ENCODE measurements around the gene RAF1.
"Not testable (repeated sequence)": the region's sequence is repeated elsewhere in the genome, so short reads cannot be mapped to it uniquely, and the experiment has no call there.

The RAF1 gene

DNA sequence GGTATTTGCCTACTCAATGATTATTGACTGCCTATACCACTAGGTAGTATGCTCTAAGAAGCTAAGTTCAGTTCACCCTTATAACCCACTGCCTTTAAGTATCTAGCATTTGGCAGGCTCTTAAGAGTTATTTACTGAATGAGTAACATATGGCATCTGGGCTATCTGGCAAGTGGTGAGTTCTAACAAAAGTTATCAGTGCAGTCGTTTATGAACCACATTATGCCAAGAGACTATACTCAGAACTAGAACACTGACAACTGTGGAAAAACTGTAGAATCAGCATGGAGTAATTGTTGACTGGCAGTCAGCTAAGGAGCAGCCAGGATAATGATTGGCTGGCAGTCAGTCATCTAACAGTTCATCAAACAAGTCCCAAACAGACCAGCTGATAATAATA lies 25.8 kb downstream of the RAF1 start:
- no peak for DNase-seq

DNA sequence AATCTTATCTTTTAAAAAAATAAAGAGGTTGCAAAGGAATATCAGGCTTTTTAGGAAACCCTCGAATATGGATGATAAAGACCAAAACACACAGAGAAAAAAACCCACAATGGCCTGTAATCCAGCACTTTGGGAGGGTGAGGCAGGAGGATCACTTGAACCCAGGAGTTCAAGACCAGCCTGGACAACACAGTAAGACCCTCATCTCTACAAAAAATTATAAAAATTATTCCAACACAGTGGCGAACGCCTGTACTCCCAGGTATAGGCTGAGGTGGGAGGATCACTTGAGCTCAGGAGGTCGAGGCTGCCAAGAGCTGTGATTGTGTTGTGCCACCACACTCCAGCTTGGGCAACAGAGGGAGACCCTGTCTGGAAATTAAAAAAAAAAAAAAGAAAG lies 30.8 kb downstream of the RAF1 start:
- no peak for DNase-seq

- no peak for DNase-seq
These were observed 31.4 kb downstream of the RAF1 start for GRCh38 chr3:12632523-12632922.

GRCh38 chr3:12630843-12631242 lies 33.1 kb downstream of the RAF1 start:
- not testable (repeated sequence) for DNase-seq

GRCh38 chr3:12630292-12630691 lies 33.6 kb downstream of the RAF1 start:
- DNase-seq, result no peak

- DNase-seq, result no peak
These were observed 34.4 kb downstream of the RAF1 start for GRCh38 chr3:12629560-12629959.

GRCh38 chr3:12628813-12629212 lies 35.1 kb downstream of the RAF1 start:
- no peak for DNase-seq

DNA sequence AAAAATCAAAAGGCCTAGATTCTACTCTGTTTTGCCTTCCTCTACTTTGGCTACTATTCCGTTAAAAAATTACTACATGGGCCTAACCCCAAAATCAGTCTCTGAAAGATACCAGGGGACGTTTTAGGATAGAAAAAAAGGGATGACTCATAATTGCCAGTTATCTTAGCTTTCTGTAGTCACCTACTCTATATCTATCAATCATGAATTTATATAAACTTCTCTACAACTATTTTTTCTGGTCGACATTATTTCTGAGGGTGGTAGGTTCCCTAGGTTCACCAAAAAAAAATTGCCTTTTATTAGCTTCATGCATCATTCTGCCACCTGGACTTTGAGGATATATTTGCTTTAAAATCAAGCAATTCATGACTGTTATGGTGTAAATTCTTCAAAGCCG lies 36.5 kb downstream of the RAF1 start:
- DNase-seq, result no peak

DNA sequence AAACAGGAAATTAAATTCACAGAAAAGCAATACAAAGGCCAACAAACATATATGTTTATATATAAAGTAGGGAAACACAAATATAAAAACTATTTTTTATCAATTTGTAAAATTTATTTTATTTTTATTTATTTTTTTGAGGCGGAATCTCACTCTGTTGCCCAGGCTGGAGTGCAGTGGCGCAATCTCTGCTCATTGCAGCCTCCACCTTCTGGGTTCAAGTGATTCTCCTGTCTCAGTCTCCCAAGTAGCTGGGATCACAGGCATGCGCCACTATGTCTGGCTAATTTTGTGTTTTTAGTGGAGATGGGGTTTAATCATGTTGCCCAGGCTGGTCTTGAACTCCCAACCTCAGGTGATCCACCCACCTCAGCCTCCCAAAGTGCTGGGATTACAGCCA lies 39.0 kb downstream of the RAF1 start:
- DNase-seq, result not testable (repeated sequence)

DNA sequence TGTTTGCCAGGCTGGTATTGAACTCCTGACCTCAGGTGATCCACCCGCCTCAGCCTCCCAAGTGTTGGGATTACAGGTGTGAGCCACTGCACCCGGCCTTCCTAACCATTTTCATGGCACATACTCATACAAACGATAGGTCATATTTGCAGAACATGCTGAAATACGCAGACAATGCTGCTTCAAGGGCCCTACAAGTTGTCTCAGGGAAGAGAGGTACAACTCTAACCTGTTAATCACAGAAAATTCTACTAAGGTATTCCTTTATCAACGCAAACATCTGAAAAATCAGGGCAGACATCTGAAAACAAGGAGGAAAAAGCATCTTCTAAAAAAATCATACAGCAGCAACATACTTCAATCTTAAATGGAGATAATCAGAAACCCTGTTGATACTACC lies 39.9 kb downstream of the RAF1 start:
- no peak for DNase-seq

- DNase-seq, result no peak
These were observed 41.6 kb downstream of the RAF1 start for GRCh38 chr3:12622335-12622734.

- no peak for DNase-seq
These were observed 43.2 kb downstream of the RAF1 start for GRCh38 chr3:12620729-12621128.

DNA sequence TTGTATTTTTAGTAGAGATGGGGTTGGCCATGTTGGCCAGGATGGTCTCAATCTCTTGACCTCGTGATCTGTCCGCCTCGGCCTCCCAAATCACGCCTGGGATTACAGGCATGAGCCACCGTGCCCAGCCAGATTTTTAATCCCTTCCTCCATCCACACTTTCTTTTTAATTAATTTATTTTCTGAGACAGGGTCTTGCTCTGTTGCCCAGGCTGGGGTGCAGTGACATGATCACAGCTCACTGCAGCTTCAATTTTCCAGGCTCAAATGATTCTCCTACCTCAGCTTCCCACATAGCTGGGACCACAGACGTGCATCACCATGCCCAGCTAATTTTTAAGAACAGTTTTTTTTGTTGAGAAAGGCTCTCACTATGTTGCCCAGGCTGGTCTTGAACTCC lies 43.6 kb downstream of the RAF1 start:
- no peak for DNase-seq

DNA sequence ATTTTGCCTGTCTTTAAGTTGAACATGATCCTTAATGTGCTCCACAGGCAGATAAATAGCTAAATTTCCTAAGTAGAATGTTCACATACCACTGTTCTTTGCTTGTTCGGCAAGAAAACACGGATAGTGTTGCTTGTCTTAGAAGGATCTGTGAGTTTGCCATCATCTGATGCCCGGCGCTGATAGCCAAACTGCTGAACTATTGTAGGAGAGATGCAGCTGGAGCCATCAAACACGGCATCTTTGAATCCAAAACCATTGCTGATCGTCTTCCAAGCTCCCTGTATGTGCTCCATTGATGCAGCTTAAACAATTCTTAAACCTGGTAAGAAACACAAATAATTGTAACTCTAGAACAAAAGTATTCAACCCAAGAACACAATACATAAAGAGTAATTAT lies 45.5 kb downstream of the RAF1 start:
- no peak for DNase-seq

DNA sequence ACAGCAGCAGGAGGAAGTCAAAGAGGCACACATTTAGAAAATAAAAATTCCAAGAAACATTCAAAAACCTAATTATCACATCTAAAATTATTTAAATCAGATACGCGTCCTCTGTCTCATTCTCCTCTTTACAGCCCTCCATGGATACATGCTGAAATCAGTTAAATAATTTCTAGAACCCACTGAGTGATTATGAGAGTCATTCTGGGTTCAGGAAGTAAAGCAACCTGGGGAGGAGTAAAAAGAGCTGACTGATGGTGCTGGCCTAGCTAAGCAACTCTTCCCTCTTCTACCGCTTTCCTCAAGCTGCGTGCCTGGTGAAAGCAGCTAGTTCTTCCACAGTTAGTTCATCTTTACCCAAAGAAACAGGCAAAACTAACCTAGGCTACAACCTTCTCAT lies 48.7 kb downstream of the RAF1 start:
- no peak for DNase-seq

GRCh38 chr3:12613250-12613649 lies 50.7 kb downstream of the RAF1 start:
- DNase-seq, result no peak

GRCh38 chr3:12612514-12613226 lies 51.2 kb downstream of the RAF1 start:
- no peak for DNase-seq

DNA sequence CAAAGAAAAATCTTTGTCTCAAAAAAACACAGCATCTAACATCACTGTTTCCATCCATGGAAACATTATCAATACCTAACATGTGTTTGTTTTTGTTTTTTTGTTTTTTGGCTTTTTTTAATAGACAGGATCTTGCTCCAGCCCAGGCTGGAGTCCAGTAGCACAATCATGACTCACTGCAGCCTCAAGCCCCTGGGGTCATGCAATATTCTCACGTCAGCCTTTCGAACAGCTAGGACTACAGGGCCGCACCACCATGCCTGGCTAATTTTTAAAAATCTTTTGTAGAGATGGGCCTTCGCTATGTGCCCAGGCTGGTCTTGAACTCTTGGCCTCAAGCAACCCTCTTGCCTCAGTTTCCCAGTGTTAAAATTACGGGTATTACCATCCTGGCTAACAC lies 52.8 kb downstream of the RAF1 start:
- no peak for DNase-seq

GRCh38 chr3:12608376-12608775 lies 55.5 kb downstream of the RAF1 start:
- DNase-seq, result no peak

DNA sequence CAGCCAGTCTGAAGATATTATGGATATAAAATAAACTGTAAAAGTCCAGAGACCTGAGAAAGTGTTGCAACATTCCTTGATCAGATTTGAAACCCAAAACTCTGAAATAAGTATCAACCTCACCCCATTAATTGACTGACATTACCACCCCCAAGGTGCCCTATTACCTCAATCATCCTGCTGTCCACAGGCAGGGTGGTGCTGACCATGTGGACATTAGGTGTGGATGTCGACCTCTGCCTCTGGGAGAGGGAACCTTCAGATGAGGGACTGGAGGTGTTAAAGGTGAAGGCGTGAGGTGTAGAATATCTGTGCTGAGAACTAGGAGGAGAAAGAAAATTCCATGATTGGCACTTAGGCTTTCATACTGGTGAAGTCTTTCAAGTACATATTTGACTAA lies 59.9 kb downstream of the RAF1 start:
- no peak for DNase-seq

DNA sequence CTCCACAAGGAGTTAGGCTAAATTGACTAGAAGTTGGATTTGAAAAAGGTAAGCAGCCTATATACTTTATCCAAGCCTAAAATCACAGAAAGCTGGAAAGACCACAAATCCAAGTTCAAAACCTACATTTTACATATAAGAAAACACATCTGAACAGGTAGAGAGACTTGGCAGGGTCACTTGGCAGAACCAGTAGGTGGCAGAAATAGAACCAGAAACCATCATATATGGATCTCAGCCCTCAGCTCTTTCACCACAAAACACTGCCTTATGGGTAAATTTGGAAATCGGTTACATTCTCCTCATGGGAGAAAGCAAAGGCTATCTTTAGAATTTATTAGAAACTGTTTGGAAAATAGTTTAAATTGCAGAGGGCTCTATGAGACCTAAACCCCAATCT lies 62.8 kb downstream of the RAF1 start:
- DNase-seq, result no peak

DNA sequence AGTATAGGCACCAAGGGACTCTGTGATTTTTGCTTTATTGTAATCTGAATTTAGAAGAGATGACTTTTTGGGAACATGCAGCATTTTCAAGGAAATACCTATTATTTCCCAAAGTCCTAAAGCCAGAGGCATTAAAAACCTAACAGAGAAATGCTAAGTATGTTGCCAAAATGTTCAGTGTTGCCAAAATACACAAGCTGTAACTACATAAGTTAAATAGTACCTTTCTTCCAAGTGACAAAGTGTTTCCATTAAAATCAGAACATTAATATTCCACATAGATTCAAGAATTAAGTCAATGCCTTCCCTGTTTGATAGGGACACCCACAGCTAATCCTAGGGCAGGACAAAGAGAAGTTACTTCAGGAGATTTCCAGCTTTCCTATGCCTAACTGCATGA lies 65.0 kb downstream of the RAF1 start:
- DNase-seq, result no peak

- DNase-seq, result no peak
These were observed 70.4 kb downstream of the RAF1 start for GRCh38 chr3:12593473-12593872.

DNA sequence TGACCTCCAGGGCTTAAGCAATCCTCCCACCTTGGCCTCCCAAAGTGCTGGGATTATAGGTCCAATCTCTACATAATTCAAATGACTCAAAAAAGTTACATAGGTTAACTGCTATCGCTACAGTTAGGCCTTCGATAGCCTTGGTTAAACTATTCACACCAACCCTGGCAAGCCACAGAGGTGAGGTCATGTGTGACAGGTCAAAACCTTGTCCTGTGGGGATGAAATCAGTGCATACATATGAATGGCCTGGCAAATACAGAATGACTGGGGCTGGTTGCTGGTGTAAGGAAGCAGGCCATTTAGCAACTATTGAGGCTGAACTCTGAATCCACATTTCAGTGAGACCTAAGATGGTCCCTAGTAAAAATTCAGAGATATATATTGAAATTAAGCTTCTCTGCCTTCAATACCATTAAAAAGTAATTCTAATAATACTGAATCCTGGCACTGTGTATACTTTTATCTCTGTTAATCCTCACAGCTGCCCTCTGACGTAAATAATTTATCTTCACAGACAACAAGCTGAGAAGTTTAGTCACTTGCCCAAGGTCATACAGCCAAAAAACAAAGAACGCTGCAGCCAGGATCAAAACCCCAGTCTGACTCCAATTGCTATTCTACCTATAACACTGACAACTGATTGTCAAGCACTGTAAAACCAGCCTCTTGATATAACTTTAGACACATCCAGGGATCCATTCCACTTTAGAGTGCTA lies 71.8 kb downstream of the RAF1 start:
- no peak for DNase-seq

DNA sequence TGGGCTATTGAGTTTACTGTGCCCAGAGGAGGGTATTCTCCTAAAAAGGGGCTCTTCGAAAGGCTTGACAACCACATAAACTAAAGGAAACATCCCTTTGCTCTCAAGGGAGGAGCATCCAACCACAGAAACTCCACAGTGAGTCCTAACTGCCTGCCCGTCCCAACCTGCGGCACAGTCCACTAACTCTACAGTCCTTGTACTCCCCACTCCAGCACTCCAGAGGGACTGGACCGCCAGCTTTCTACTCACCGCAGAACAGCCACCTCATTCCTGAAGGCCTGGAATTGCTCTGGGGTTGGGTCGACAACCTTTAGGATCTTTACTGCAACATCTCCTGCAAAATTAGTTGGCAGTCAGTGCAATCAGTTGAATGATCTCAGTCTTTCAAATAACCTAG lies 72.5 kb downstream of the RAF1 start:
- no peak for DNase-seq

Measured in suppressor macrophage (primary cell).